DMS153 (cell line): Measurements from ENCODE around the gene PHACTR2.

Experiments
- DNase-seq: peaks from one replicate; lab custom pipeline; 2025; lab: John Stamatoyannopoulos, UW

Gene PHACTR2

DNA sequence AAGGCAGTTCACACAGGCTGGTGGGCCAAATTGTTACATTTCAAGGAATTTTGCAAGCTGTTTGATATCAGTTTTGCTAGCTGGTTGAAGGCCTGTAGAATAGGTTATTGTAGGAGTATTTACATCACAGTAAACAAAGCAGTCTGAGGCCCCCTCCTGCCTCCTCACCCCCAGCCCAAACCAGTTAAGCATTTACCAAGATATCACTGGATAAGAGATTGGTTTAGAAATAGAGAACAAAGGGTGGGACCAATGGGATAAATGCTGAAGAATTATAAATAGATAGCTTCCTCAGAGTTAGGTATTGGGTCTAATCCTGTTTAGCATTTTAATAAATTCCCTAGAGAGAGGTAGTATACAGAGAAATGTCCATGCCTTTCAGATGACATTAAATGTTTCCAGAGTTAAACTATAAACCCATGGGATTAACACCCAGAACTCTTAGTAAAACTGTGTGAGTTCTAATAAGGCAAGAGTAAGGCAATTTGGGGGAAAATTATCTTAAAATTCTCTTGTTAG lies 2.3 kb upstream of the PHACTR2 start:
- DNase-seq: no peak

- no peak for DNase-seq
Measured at GRCh38 chr6:143675946-143676345, 1.8 kb upstream of the PHACTR2 start.

DNA sequence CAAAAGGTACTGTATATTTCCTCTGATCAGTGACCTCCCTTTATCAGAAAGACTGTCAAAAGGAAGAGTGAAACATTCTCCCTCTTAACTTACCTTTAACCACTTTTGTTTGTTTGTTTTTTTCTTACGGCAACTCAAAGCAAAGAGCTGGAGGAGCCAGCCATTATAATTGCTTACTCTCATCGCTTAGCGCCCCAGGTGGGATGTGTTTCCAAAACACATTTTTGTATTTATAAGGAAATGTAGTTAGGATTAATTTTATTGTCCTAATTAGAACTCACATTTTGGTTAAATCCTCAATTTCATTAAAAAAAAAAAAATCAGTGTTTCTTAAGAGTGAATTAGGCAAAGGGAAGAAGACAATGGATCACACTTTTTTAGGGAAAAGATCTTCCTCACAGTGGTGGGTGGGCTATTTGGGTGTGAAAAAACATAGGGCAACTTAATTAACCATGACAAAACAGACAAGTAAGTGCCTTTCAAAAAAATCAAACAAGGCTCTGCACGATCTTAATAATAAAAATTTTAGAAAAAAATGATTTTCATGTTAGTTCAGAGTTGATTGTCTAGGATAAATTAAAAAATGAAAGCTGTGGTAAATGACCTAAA lies 1.2 kb upstream of the PHACTR2 start:
- no peak for DNase-seq

DNA sequence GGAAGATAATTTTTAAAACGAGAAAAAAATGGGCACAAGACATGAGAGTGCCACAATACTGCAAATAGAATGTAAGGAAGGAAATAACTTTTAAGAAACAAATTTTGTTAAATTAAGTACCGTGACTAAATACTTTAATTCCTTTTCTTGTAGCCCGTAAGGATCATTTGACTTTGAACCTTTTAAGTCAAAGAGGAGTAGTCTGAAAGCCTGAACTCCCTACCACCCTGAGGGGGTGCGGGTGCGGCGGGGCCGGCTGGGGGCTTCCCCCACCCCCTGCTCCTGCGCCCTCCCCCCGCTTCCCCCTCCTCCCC lies 231 bp upstream of the PHACTR2 start:
- DNase-seq: no peak

- no peak for DNase-seq
Measured at GRCh38 chr6:143679041-143679440, 1.3 kb downstream of the PHACTR2 start.

DNA sequence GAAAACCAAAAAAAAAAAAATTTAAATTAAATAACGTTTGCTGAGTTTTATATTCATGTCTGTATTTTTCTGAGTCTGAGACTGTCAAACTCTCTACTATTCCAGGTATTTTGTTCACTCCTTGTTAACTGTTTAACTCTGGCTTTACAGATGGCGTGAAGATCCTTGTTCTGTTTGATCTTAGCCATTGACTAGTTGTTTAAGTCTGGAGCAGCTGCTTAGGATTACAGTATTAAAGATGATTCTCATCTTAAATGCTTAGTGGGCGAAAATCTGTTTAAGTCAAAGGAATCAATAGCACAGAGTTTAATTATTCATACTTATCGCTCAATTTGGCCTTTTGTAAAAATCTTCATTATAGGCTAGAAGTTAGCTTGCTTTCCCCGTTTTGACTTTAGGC lies 2.4 kb downstream of the PHACTR2 start:
- no peak for DNase-seq

DNA sequence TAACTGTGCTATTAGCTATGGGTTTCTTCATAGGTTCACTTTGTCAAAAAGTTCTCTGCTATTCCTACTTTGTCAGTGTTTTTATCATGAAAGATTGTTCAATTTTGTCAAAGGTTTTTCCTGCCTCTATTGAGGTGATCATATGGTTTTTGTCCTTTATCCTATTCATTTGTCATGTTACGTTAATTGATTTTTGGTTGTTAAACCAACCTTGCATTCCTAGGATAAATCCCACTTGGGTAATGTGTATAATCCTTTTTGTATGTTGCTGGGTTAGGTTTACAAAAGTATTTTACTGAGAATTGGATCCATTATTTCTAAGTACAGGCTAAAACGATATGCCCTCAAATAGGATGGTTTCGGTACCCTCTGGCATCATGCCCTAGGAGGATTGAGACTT lies 5.0 kb downstream of the PHACTR2 start:
- no peak for DNase-seq

GRCh38 chr6:143684486-143684885 lies 6.7 kb downstream of the PHACTR2 start:
- DNase-seq: no peak

DNA sequence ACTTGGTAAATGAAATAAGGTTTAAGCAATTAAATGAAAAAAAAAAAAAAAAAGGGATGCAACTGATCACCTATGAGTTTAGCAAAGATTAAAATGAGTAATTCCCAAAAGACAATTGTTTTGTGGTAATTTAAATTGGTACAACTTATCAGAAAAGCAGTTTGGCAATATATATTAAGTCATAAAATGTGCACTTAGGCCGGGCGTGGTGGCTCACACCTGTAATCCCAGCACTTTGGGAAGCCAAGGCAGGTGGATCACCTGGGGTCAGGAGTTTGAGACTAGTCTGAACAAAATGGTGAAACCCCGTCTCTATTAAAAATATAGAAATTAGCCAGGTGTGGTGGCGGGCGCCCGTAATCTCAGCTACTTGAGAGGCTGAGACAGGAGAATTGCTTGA lies 7.9 kb downstream of the PHACTR2 start:
- DNase-seq: no peak

GRCh38 chr6:143687591-143687990 lies 9.8 kb downstream of the PHACTR2 start:
- DNase-seq: no peak

GRCh38 chr6:143688681-143689080 lies 10.9 kb downstream of the PHACTR2 start:
- no peak for DNase-seq

DNA sequence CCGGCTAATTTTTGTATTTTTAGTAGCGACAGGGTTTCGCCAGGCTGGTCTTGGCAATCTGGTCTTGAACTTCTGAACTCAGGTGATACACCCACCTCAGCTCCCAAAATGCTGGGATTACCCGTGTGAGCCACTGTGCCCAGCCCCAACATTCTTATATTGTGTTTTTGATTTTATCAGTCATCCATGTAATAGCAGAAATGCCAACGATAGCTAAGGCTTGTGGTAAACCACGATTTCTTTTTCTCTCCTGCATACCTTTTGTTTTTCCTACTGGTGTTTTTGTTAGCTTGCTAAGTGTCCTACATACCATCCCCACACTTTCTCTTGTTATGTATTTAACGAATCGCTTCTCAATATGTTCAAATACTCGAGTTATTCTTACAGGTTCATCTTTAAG lies 12.1 kb downstream of the PHACTR2 start:
- no peak for DNase-seq

DNA sequence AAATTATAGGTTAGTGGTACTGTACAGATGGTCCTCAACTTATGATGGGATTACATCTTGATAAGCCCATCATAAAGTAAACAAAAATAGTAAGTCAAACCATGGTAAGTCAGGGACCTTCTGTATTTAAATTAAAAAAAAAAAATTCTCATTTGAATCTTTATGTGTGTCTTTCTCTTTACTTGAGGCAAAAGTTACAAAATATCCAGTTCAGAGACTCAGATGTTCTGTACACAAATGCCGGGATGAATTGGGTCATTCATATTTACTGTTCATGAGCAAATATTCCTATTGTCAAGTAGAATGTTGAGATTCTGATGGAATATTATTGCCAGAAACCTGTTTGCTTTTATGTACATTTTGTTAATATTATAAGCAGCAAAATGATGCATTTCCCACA lies 13.4 kb downstream of the PHACTR2 start:
- DNase-seq: no peak

- no peak for DNase-seq
Measured at GRCh38 chr6:143691900-143692636, 14.3 kb downstream of the PHACTR2 start.

DNA sequence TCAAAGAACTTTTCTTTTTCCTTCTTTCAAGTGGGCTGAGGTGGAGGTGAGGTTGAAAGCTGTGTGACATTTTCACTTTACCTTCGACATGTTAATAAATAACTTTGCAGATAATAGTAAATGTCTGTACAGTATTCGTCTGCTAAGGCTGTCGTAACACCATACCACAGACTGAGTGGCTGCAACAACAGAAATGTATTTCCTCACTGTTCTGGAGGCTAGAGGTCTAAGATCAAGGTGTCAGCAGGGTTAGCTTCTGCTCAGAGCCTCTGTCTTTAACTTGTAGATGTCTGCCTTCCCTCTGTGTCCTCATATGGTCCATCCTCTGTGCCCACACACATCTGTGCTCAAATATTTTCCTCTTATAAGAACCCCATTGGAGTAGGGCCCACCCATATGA lies 14.9 kb downstream of the PHACTR2 start:
- DNase-seq: no peak

DNA sequence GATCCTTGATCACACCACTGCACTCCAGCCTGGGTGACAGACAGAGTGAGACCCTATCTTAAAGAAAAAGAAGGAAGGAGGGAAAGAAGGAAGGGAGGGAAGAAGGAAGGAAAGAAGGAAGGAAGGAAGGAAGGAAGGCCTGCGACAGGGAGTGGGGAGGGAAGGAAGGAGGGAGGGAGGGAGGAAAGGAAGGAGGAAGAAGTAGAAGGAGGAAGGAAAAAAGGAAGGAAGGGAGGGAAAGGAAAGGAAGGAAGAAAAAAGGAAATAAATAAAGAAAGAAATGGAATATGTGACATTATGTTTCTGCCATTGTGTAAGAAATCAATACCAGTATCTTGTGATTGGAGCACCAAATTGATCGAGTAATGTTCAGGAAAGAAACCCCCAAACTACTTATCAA lies 16.2 kb downstream of the PHACTR2 start:
- DNase-seq: no peak

DNA sequence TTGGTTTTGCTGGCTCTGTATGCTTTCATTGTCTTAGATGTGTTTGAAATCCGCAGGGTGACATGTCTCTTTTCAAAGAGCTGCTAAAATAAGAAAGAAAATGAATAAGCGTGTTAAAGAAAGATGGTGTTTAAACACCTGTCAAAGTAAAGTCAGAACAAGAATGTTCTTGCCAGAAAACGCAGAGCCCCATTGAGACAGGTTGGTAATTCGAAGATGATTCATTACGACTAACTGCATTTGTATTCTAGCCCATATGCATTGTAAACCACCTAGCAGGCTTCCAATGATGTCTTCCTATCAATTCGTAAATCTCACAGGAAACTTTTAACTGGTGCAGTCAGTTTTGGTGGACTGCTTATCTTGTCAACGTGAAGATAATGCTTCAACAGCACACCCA lies 16.8 kb downstream of the PHACTR2 start:
- DNase-seq: no peak

- no peak for DNase-seq
Measured at GRCh38 chr6:143695130-143695968, 17.6 kb downstream of the PHACTR2 start.

DNA sequence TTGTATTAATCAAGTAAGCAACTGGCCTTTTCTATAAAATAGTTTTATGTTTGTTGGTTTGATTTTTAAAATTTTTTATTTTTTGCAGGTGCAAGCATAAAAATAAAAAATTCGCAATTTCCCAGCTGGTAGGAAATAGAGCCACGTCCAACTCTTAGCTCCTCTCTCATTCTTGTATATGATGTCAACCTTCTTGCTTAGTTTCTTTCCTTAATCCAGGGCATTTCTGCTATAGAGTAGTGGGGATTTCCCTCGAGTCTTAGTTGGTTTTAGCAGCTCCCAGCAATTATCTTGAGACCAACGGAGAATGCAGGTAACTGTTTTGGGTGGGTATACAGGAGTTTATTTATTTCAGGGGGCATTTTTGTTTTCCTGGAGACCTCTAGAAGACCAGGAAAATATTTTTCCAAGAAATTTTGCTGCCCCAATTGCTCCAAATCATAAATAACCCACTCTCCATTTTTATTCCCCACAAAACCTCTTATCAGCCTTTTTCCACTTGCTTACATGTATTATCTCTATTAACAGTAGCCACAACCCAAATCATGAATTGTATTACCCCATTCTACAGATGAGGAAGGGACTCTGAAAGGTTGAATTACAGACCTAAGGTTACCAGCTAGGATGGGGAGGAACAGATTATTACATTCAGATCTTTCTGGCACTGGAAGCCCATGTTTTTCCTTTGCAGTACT lies 18.4 kb downstream of the PHACTR2 start:
- no peak for DNase-seq

DNA sequence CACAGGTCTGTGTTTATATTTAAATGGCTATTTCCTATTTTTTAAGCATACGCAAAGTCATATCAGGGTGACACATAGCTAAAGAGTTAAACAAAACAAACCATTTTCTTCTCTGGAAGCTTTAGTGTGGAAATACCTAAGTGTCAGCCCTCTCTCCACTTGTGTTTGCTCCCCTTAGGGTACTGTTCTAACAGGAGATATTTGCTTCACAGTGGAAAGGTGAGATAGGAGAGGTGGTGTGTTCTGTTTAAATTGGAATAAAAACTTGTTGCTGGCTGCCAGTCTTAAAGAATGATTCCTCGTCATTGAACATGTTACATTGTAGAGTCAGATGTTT lies 18.9 kb downstream of the PHACTR2 start:
- no peak for DNase-seq

GRCh38 chr6:143697076-143697800 lies 19.5 kb downstream of the PHACTR2 start:
- DNase-seq: no peak

- no peak for DNase-seq
Measured at GRCh38 chr6:143698329-143698728, 20.6 kb downstream of the PHACTR2 start.
